GM13976 (cell line): ENCODE results near the gene CAMSAP2.
"Not testable (repeated sequence)": the region's sequence is repeated elsewhere in the genome, so short reads cannot be mapped to it uniquely, and the experiment has no call there.

ENCODE experiments used
- DNase-seq: peaks from one replicate; pipeline ENCODE4 v3.0.0; 2012; ENCODE audit warnings: low spot score
- in situ Hi-C: fragments of 300-500 bp; cut with MboI; formaldehyde crosslinking; loops from one replicate; pipeline ENCODE4 v1.12.0; 2022; ENCODE audit warnings: low sequenced_read_pairs, mixed read lengths, inconsistent platforms; ENCODE audit not compliant: unreplicated experiment
- TF ChIP-seq, protein P1 (sequence below): IDR thresholded peaks from 2 replicates; pipeline ENCODE4 v1.5.1; 2012; ENCODE audit warnings: borderline replicate concordance, mild to moderate bottlenecking; ENCODE audit not compliant: insufficient read depth; ENCODE audit errors: extremely low read depth, missing control alignments, control extremely low read depth

CAMSAP2 gene

DNA sequence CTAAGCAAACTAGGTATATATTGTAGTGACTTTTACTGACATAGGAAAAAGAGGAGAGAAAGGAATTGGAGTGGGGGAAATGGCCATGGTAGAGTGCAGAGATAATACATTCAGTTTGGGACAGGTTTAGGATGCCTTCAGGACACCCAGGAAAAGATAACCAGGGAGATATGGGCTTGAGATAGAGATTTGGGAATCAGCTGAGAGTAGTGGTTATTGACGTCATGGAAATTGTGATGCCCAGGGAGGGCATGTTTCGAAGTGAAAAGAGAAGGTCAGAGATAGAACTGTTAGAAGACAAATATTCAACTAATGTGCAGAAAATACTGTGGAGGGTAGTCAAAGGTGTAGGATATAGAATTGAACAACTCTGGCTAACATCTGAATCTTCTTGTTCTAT, 40.6 kb downstream of the CAMSAP2 start:
- in situ Hi-C loops = no loop called here
- no peak for DNase-seq
- TF ChIP-seq, protein P1, sequence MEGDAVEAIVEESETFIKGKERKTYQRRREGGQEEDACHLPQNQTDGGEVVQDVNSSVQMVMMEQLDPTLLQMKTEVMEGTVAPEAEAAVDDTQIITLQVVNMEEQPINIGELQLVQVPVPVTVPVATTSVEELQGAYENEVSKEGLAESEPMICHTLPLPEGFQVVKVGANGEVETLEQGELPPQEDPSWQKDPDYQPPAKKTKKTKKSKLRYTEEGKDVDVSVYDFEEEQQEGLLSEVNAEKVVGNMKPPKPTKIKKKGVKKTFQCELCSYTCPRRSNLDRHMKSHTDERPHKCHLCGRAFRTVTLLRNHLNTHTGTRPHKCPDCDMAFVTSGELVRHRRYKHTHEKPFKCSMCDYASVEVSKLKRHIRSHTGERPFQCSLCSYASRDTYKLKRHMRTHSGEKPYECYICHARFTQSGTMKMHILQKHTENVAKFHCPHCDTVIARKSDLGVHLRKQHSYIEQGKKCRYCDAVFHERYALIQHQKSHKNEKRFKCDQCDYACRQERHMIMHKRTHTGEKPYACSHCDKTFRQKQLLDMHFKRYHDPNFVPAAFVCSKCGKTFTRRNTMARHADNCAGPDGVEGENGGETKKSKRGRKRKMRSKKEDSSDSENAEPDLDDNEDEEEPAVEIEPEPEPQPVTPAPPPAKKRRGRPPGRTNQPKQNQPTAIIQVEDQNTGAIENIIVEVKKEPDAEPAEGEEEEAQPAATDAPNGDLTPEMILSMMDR = no peak

DNA sequence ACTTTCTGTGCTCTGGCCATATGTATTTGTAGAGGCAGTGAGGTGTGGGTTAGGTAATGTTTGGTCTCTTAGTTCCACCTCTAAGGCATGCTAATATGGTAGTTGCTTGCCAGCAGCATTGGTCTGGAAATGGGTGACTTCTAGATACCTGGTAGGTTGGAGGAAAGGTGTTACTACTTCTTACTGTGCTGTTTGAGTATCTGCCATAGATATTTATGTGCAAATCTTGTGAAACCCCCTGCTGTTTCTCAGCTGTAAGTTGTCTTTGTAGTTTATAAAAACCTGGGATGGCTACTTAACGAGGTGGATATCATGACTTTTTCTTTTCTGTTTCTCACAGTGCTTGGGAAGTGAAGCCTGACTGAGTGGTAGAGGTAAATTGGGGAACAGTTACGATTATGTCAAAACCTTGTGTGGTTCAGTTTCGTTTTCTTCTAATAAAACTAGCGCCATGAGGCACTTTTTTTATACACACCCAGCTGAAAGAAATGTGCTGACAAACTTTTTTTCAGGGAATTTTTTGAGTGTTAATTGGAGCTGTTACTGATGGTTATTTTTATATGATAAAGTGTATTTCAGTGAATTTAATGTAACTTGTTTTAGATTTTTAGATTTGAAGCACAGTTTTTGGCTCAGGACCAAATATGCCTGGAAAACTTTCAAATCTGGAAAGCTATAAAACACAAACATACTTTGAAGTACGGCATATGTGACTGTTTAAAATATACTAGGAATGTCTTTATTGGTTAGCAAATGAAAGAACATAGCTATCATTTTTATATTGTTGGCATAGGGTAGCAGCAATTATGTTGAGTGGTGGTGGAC, 42.1 kb downstream of the CAMSAP2 start:
- TF ChIP-seq, protein P1 = no peak
- in situ Hi-C loops = no loop called here
- no peak for DNase-seq

DNA sequence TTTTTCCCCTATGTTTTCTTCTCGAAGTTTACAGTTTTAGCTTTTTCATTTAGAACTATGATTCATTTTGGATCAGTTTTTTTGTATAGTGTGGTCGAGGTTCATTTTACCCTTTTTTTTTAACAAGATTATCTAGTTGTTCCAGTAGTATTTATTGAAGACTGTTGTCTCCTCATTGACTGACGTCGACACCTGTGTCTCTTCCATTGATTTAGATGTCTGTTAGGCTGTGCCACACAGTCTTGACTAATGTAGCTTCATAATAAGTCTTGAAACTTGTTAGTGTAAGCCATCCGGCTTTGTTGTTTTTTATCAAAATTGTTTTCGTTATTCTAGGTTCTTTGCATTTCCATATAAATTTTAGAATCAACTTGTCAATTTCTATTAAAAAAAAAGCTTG, 45.2 kb downstream of the CAMSAP2 start:
- TF ChIP-seq, protein P1 = no peak
- in situ Hi-C loops = no loop called here
- DNase-seq = no peak

DNA sequence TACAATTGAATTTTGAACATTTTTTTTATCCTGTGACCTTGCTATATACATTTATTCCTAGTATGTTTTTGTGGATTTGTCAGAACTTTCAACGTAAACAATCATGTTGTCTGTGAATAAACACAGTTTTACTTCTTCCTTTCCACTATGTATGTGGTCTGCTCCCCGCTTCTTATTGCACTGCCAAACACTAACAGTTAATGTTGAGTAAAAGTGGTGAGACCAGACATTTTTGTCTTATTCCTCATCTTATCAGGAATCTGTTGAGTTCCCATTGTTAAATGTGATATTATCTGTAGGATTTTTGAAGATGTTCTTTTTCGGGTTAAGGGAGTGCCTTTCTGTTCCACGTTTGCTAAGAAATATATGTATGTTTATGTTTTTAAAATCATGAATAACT, 45.9 kb downstream of the CAMSAP2 start:
- no peak for DNase-seq
- TF ChIP-seq, protein P1 = no peak
- in situ Hi-C loops = no loop called here

DNA sequence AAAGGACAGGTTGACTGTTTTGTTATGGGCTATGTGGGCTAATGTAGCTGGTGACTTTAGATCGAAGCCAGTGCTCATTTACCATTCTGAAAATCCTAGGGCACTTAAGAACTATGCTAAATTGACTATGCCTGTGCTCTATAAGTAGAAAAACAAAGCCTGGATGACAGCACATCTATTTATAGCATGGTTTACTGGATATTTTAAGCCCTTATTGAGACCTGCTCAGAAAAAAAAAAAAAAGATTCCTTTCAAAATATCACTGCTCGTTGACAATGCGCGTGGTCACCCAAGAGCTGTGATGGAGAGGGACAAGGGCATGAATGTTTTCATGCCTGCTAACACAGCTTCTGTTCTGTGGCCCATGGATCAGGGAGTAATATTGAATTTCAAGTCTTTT, 48.1 kb downstream of the CAMSAP2 start:
- in situ Hi-C loops = no loop called here
- TF ChIP-seq, protein P1 = no peak
- no peak for DNase-seq

DNA sequence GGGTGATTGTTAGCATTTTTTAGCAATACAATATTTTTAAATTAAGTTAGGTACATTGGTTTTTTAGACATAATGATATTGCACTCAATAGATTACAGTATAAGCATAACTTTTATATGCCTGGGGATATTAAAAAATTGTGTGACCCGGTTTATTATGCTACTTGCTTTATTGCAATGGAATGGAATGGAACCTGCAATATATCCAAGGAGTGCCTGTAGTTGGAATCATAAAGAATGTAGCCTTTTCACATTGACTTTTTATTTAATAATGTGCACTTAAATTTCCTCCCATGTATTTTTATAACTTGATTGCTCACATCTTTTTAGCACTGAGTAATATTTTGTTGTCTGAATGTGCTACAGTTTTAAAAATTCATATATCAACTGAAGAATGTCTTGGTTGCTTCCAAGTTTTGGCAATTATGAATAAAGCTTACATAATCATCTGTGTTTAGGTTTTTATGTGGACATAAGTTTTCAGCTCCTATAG, 49.2 kb downstream of the CAMSAP2 start:
- in situ Hi-C loops = no loop called here
- no peak for DNase-seq
- TF ChIP-seq, protein P1 = no peak

DNA sequence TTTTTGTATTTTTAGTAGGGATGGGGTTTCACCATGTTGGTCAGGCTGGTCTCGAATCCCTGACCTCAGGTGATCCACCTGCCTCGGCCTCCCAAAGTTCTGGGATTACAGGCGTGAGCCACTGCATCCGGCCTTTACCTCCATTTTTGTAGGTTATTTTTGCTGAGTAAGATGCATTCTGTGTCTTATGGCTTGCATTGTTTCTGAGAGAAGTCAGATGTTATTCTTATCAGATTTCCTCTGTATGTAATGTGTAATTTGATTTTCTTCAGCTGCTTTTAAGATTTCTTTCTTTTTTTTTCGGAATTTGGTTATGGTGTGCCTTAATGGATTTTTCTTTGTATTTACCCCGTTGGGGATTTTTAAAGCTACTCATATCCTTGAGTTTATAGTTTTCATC, 52.3 kb downstream of the CAMSAP2 start:
- in situ Hi-C loops, DNase-seq: not testable (repeated sequence)
